ENCODE measurements around the gene SLC22A3.

Gene SLC22A3

GRCh38 chr6:160417146-160417545 is 69.0 kb downstream of the SLC22A3 start:
- no peak for TF ChIP-seq CTCF (conservative IDR thresholded peaks at IDR 0.05; ENCODE audit: low read depth, low read length)
- no peak for DNase-seq (ENCODE audit: low read depth)
- H3K4me3 ChIP-seq (ENCODE audit: low read length): no peak overlapping the region

GRCh38 chr6:160417550-160417949 is 69.4 kb downstream of the SLC22A3 start:
- no peak for DNase-seq (ENCODE audit: low read depth)
- no peak overlapping the region for H3K4me3 ChIP-seq (ENCODE audit: low read length)
- TF ChIP-seq CTCF (conservative IDR thresholded peaks at IDR 0.05; ENCODE audit: low read depth, low read length): no peak

GRCh38 chr6:160418370-160418769 is 70.2 kb downstream of the SLC22A3 start:
- H3K4me3 ChIP-seq (ENCODE audit: low read length): no peak overlapping the region
- no peak for DNase-seq (ENCODE audit: low read depth)
- TF ChIP-seq CTCF (conservative IDR thresholded peaks at IDR 0.05; ENCODE audit: low read depth, low read length): no peak

- no peak overlapping the region for H3K4me3 ChIP-seq (ENCODE audit: low read length)
- no peak for DNase-seq (ENCODE audit: low read depth)
- no peak for TF ChIP-seq CTCF (conservative IDR thresholded peaks at IDR 0.05; ENCODE audit: low read depth, low read length)
Observed at GRCh38 chr6:160419488-160419887, 71.3 kb downstream of the SLC22A3 start.

- DNase-seq (ENCODE audit: low read depth): no peak
- TF ChIP-seq CTCF (conservative IDR thresholded peaks at IDR 0.05; ENCODE audit: low read depth, low read length): no peak
- no peak overlapping the region for H3K4me3 ChIP-seq (ENCODE audit: low read length)
Observed at GRCh38 chr6:160420253-160420968, 72.2 kb downstream of the SLC22A3 start.

- H3K4me3 ChIP-seq (ENCODE audit: low read length): no peak overlapping the region
- no peak for DNase-seq (ENCODE audit: low read depth)
- no peak for TF ChIP-seq CTCF (conservative IDR thresholded peaks at IDR 0.05; ENCODE audit: low read depth, low read length)
Observed at GRCh38 chr6:160420969-160421556, 72.9 kb downstream of the SLC22A3 start.

GRCh38 chr6:160421854-160422253 is 73.7 kb downstream of the SLC22A3 start:
- no peak overlapping the region for H3K4me3 ChIP-seq (ENCODE audit: low read length)
- no peak for TF ChIP-seq CTCF (conservative IDR thresholded peaks at IDR 0.05; ENCODE audit: low read depth, low read length)
- no peak for DNase-seq (ENCODE audit: low read depth)

Data from retinal pigment epithelial cell (primary cell).